GM12878 (cell line): Measurements from ENCODE around the gene TMEM135. TPM values are rescaled to one million over a fixed set of nuclear protein-coding genes. Genes with fewer than 3 reads are reported as not detected.

ENCODE experiments used
- ATAC-seq: fragments of 200-7000 bp; cut with Tn5 transposase; 3 replicates; pipeline ENCODE4 v1.9.1; 2020; ENCODE audit warnings: mild to moderate bottlenecking, moderate library complexity
- BruUV-seq: library from RNA; stranded (reverse); fragments of 400-500 nt; replicated peaks from 2 replicates; lab custom pipeline; 2021; lab: Mats Ljungman, UMichigan
- CTCF ChIA-PET: fragments of 300-600 bp; sonication (Branson Sonifier 250); formaldehyde crosslinking; extraction: SDS; loops from one replicate; lab custom pipeline; 2021; ENCODE audit warnings: inconsistent platforms; lab: Yijun Ruan, JAX
- POLR2A ChIA-PET: fragments of 350-600 bp; formaldehyde crosslinking; extraction: SDS; loops from one replicate; lab custom pipeline; 2021; ENCODE audit warnings: inconsistent platforms; lab: Charles Lee
- RAD21 ChIA-PET: fragments of 300-600 bp; sonication (Branson Sonifier 250); formaldehyde crosslinking; loops from one replicate; lab custom pipeline; 2023; ENCODE audit warnings: antibody characterized with exemption; ENCODE audit not compliant: unreplicated experiment; lab: Charles Lee
- SMC1A ChIA-PET: fragments of 300-600 bp; sonication (Branson Sonifier 250); formaldehyde crosslinking; loops from one replicate; lab custom pipeline; 2023; ENCODE audit not compliant: unreplicated experiment, uncharacterized antibody; lab: Charles Lee
- DNase-seq: peaks from one replicate; pipeline ENCODE4 v3.0.0-alpha.2; 2011; ENCODE audit warnings: low read depth, low spot score
- FAIRE-seq: peaks from 3 replicates; lab custom pipeline; 2011; peaks lifted over from hg19 to GRCh38; lab: Jason Lieb, UNC
- H2AFZ ChIP-seq: 2 replicates; pipeline ENCODE4 v1.6.0; 2011; ENCODE audit warnings: low read depth, low read length, control low read depth; ENCODE audit not compliant: control insufficient read depth
- H3K27ac ChIP-seq: 2 replicates; pipeline ENCODE4 v1.5.1; 2011; ENCODE audit warnings: control low read depth; ENCODE audit not compliant: control insufficient read depth, insufficient read depth
- H3K27me3 ChIP-seq, 2 experiments: replicated peaks in 1 of 2; 2 replicates each; pipeline versions ENCODE4 v1.6.0 to v1.6.1; 2011; ENCODE audit warnings: low read length in 1 of 2; ENCODE audit not compliant: control insufficient read depth in 2 of 2, insufficient read depth in 2 of 2
- H3K36me3 ChIP-seq, 2 experiments: 2 replicates each; pipeline ENCODE4 v1.5.1; 2011; ENCODE audit warnings: low read length in 1 of 2; ENCODE audit not compliant: control insufficient read depth in 2 of 2, insufficient read depth in 2 of 2
- H3K4me1 ChIP-seq: 2 replicates; pipeline ENCODE4 v1.6.1; 2011; ENCODE audit warnings: mild to moderate bottlenecking, low read length, moderate library complexity, mixed read lengths; ENCODE audit not compliant: control insufficient read depth, insufficient read depth
- H3K4me2 ChIP-seq: 2 replicates; pipeline ENCODE4 v1.6.0; 2011; ENCODE audit warnings: control low read depth; ENCODE audit not compliant: control insufficient read depth, insufficient read depth
- H3K4me3 ChIP-seq: fragments of 200-600 bp; sonication (generic); 2 replicates; pipeline ENCODE4 v1.5.1; 2016
- H3K79me2 ChIP-seq: 2 replicates; pipeline ENCODE4 v1.6.0; 2011; ENCODE audit warnings: low read length; ENCODE audit not compliant: control insufficient read depth, insufficient read depth
- H3K9ac ChIP-seq: 2 replicates; pipeline ENCODE4 v1.8.0; 2011; ENCODE audit warnings: low read length, control low read depth, mixed read lengths; ENCODE audit not compliant: control insufficient read depth, insufficient read depth
- H3K9me3 ChIP-seq: replicated peaks from 3 replicates; pipeline ENCODE4 v1.5.1; 2011; ENCODE audit warnings: mild to moderate bottlenecking, low read length; ENCODE audit not compliant: control insufficient read depth, insufficient read depth
- H4K20me1 ChIP-seq: 2 replicates; pipeline ENCODE4 v1.6.0; 2011; ENCODE audit not compliant: control insufficient read depth, insufficient read depth
- ATF3 ChIP-seq: IDR thresholded peaks from 2 replicates; pipeline ENCODE4 v1.6.1; 2011; ENCODE audit warnings: low read depth, mild to moderate bottlenecking, low read length, moderate library complexity, borderline replicate concordance; ENCODE audit errors: extremely low read depth
- CBFB ChIP-seq: IDR thresholded peaks from 2 replicates; pipeline ENCODE4 v1.6.1; 2016; ENCODE audit warnings: antibody characterized with exemption, low read depth
- EED ChIP-seq: sonication (generic); IDR thresholded peaks from 2 replicates; pipeline ENCODE4 v1.6.1; 2016; ENCODE audit warnings: antibody characterized with exemption, low read depth
- HSF1 ChIP-seq: fragments of 150-350 bp; IDR thresholded peaks from 2 replicates; pipeline ENCODE4 v1.6.1; 2014; ENCODE audit warnings: mild to moderate bottlenecking, low read depth, low read length
- MTA3 ChIP-seq: IDR thresholded peaks from 2 replicates; pipeline ENCODE4 v1.6.1; 2012; ENCODE audit warnings: low read length, inconsistent platforms, borderline replicate concordance
- NKRF ChIP-seq: fragments of 450-650 bp; conservative IDR thresholded peaks from 2 replicates; pipeline ENCODE4 v1.6.1; 2017; ENCODE audit warnings: mild to moderate bottlenecking, moderate library complexity
- SIX5 ChIP-seq: IDR thresholded peaks from 2 replicates; pipeline ENCODE4 v1.6.1; 2011; ENCODE audit warnings: mild to moderate bottlenecking, low read depth, low read length, moderate library complexity; ENCODE audit not compliant: severe bottlenecking
- SRF ChIP-seq, 2 experiments: IDR thresholded peaks; 2 replicates each; pipeline ENCODE4 v1.6.1; 2011; ENCODE audit warnings: low read depth in 2 of 2, low read length in 2 of 2, mild to moderate bottlenecking in 1 of 2, moderate library complexity in 1 of 2
- TCF12 ChIP-seq: IDR thresholded peaks from 2 replicates; pipeline ENCODE4 v1.6.1; 2011; ENCODE audit warnings: low read depth, mild to moderate bottlenecking, low read length
- TCF3 ChIP-seq: IDR thresholded peaks from 2 replicates; pipeline ENCODE4 v1.6.1; 2012; ENCODE audit warnings: low read depth, mild to moderate bottlenecking, low read length, borderline replicate concordance; ENCODE audit not compliant: insufficient read depth
- TCF7 ChIP-seq: IDR thresholded peaks from 2 replicates; pipeline ENCODE4 v1.6.1; 2014; ENCODE audit warnings: antibody characterized with exemption, borderline replicate concordance
- ZBTB33 ChIP-seq: fragments of 450-650 bp; IDR thresholded peaks from 2 replicates; pipeline ENCODE4 v1.6.1; 2017; ENCODE audit warnings: mild to moderate bottlenecking
- ZNF207 ChIP-seq: fragments of 450-650 bp; IDR thresholded peaks from 2 replicates; pipeline ENCODE4 v1.6.1; 2014; ENCODE audit warnings: antibody characterized with exemption, mild to moderate bottlenecking, borderline replicate concordance
- WGBS: methylation state at CpG from one replicate; pipeline ENCODE4 v1.1.6; 2016; ENCODE audit warnings: low lambda C conversion rate; ENCODE audit not compliant: insufficient replicate concordance, insufficient coverage; ENCODE audit errors: missing lambda C conversion rate; 5-methylcytosine and 5-hydroxymethylcytosine counted together
- in situ Hi-C: fragments of 300-500 bp; cut with MboI; formaldehyde crosslinking; loops from 9 replicates; pipeline ENCODE4 v1.14.3; 2018; ENCODE audit warnings: mixed read lengths
- intact Hi-C: fragments of 100-400 bp; cut with micrococcal nuclease; formaldehyde crosslinking; loops from one replicate; pipeline ENCODE4 v1.14.2; 2022; ENCODE audit not compliant: unreplicated experiment
- polyA plus RNA-seq, 11 experiments: library from polyadenylated mRNA; depleted of rRNA in 4 of 11; unstranded in 6 of 11; stranded (reverse) in 5 of 11; fragments of >200 nt; fragmentation: Nextera tagmentation in 4 of 11; fragmentation: Illumina TruSeq in 1 of 11; extraction: Ambion mirVana in 4 of 11; extraction: Trizol in 1 of 11; gene quantifications; 1 replicate in 1 of 11; 2 replicates in 10 of 11; pipeline versions ENCODE4 v1.2.1 to v1.2.3, GENCODE V29; 2011 to 2016; ENCODE audit warnings: inconsistent platforms in 2 of 11, missing spikeins in 2 of 11, low read depth in 1 of 11
- total RNA-seq, 4 experiments: library from RNA; depleted of rRNA in 3 of 4; stranded (reverse); fragments of >200 nt in 3 of 4; fragmentation: Illumina TruSeq in 1 of 4; extraction: Trizol in 1 of 4; gene quantifications; 2 replicates each; pipeline versions ENCODE4 v1.2.1 to v1.2.3, GENCODE V29; 2013 to 2021
- TF ChIP-seq, protein P1 (sequence below): fragments of 150-350 bp; IDR thresholded peaks from 2 replicates; pipeline ENCODE4 v1.6.1; 2016; ENCODE audit warnings: low read depth, low read length

TMEM135 gene
- total and polyA plus RNA-seq, 10 of the 15 experiments (the other 5 are each of a cell fraction or from before 2014, with no cell fraction given): 7.2 to 117 (median 12.9) TPM

GRCh38 chr11:87187076-87187475, 149.3 kb downstream of the TMEM135 start (continued):
- TF ChIP-seq ZBTB33 (no peak), TCF12 (no peak), SRF (IDR thresholded peaks at IDR 0.05; ENCODE audit: low read depth in 2 of 2, low read length in 2 of 2) (no peak), SIX5 (no peak), TCF7 (no peak)

- no TSS peak for BruUV-seq
- H3K27ac ChIP-seq: no peak overlapping the region
- no peak overlapping the region for H2AFZ ChIP-seq
- RAD21 ChIA-PET: no interaction called here
- POLR2A ChIA-PET: no interaction called here
- H3K79me2 ChIP-seq: no peaks in the 10 kb centered on the region
- in situ Hi-C loops: no loop called here
- H3K9ac ChIP-seq: no peak overlapping the region
- no peaks in the 10 kb centered on the region for H3K4me1 ChIP-seq
- intact Hi-C loops: no loop called here
- no peaks in the 10 kb centered on the region for H3K9me3 ChIP-seq
- H3K36me3 ChIP-seq: no peaks in the 10 kb centered on the region
- CTCF ChIA-PET: interaction anchor here (1.1 kb wide), 1 partner anchor 21 kb away, joined by 3 read pairs; no protein-coding TSS in a partner anchor
- no peaks in the 10 kb centered on the region for H4K20me1 ChIP-seq
- ATAC-seq: no peak
- WGBS: 98% methylated on average over 2 of the region's 2 CpGs
- no peak for FAIRE-seq
- no peak for DNase-seq
- H3K4me2 ChIP-seq: no peak overlapping the region
- SMC1A ChIA-PET: interaction anchor here (1.2 kb wide), 1 partner anchor 106 kb away, joined by 3 read pairs; no protein-coding TSS in a partner anchor
- H3K27me3 ChIP-seq: no peaks in the 10 kb centered on the region
- no peak overlapping the region for H3K4me3 ChIP-seq
- no peak for TF ChIP-seq TCF3
- TF ChIP-seq HSF1: no peak
- TF ChIP-seq, protein P1, sequence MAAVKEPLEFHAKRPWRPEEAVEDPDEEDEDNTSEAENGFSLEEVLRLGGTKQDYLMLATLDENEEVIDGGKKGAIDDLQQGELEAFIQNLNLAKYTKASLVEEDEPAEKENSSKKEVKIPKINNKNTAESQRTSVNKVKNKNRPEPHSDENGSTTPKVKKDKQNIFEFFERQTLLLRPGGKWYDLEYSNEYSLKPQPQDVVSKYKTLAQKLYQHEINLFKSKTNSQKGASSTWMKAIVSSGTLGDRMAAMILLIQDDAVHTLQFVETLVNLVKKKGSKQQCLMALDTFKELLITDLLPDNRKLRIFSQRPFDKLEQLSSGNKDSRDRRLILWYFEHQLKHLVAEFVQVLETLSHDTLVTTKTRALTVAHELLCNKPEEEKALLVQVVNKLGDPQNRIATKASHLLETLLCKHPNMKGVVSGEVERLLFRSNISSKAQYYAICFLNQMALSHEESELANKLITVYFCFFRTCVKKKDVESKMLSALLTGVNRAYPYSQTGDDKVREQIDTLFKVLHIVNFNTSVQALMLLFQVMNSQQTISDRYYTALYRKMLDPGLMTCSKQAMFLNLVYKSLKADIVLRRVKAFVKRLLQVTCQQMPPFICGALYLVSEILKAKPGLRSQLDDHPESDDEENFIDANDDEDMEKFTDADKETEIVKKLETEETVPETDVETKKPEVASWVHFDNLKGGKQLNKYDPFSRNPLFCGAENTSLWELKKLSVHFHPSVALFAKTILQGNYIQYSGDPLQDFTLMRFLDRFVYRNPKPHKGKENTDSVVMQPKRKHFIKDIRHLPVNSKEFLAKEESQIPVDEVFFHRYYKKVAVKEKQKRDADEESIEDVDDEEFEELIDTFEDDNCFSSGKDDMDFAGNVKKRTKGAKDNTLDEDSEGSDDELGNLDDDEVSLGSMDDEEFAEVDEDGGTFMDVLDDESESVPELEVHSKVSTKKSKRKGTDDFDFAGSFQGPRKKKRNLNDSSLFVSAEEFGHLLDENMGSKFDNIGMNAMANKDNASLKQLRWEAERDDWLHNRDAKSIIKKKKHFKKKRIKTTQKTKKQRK: no peak
- TF ChIP-seq ATF3: no peak
- TF ChIP-seq EED: no peak
- TF ChIP-seq NKRF: no peak
- no peak for TF ChIP-seq MTA3
- no peak for TF ChIP-seq CBFB
- TF ChIP-seq ZNF207: no peak
Observed at GRCh38 chr11:87187930-87188329, 150.2 kb downstream of the TMEM135 start.
